ENCODE measurements around the gene LBX1.
"Not testable (repeated sequence)": the region's sequence is repeated elsewhere in the genome, so short reads cannot be mapped to it uniquely, and the experiment has no call there.

LBX1 gene

DNA sequence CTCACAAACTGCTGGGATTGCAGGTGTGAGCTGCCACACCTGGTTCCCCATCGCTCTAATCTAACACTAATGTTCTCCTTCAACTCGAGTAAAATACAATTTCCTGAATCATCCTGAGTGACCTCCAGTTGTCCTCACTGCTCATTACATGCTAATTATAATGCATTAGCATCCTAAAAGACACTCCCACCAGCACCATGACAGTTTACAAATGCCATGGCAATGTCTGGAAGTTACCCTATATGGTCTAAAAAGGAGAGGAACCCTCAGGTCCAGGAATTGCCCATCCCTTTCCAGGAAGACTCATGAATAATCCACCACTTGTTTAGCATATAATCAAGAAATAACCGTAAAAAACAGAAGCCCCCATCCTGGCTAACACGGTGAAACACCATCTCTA, 26.6 kb downstream of the LBX1 start:
- DNase-seq, result not testable (repeated sequence)

DNA sequence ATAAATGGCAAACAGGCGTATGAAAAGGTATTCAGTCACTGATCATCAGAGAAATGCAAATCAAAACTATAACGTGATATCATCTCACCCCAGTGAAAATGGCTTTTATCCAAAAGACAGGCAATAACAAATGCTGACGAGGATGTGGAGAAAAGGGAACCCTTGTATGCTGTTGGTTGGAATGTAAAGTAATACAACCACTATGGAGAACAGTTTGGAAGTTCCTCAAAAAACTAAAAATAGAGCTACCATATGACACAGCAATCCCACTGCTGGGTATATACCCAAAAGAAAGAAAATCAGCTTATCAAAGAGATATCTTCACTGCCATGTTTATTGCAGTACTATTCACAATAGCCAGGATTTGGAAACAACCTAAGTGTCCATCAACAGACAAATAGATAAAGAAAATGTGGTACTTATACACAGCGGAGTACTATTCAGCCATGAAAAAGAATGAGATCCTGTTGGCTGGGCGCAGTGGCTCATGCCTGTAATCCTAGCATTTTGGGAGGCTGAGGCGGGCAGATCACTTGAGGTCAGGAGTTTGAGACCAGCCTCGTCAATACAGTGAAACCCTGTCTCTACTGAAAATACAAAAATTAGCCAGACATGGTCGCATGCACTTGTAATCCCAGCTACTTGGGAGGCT, 30.8 kb downstream of the LBX1 start:
- not testable (repeated sequence) for DNase-seq

DNA sequence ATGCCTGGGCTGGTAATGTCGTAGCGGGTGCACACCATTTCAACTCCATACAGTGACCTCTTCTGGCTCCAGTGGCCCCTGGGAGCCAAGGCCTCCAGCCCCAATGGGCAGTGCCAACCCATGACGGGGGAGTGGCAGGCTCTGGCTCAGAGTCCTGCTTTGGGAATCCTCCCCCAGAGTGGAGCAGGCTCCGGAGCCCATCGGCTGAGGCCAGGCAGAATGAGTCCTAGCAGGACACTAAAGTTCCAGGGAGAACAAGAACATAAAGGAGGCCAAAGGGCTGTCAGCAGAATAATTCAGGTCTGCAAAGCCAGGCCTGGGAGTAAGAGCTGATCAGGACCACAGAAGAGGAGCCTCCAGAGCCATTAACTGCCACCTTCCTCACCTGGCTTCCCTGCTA, 33.3 kb downstream of the LBX1 start:
- no peak for DNase-seq

DNA sequence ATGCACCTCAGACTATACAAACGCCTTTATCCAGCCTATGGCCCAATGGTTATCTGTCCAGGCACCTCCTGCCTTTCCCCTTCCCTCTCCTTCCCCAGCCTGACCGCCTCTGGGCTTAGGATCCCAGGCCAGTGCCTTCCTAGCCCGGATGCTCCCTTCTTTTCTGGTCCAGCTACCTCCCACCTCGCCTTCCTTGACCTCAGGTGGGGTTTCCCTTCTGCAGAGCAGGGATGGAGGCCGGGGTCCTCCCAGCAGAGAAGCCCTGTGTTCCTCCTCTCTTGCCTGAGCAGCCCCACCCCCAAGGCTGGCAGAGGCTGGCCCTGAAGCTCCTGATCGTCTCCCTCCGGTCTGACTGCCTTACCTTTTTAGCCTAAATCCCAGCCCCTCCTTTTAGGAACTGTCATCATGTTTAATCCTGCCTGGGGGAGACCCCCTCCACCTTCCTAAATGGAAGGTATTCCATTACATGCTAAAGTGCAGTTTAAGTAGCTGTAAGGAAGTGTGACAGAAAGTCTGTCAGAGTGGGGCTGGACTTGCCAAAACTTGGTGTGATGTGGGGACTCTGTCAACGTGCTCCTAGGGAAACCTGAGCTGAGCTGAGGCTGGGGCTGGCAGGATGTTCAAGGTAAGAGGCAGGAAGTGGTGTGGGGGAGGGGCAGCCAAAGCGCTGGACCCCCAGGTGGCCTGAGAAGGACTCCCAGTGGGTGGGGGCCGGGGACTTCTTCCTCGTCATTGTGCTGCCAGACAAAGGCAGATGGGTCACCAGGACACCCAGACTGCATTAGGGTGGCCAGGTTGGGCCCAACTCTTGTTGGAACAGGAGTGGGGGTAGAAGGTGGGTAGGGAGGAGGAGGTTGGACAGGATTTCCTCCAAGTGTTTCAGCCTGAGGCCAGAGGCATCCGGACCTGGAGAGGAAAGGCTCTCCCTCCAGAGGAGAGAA, 39.5 kb downstream of the LBX1 start:
- no peak for DNase-seq

DNA sequence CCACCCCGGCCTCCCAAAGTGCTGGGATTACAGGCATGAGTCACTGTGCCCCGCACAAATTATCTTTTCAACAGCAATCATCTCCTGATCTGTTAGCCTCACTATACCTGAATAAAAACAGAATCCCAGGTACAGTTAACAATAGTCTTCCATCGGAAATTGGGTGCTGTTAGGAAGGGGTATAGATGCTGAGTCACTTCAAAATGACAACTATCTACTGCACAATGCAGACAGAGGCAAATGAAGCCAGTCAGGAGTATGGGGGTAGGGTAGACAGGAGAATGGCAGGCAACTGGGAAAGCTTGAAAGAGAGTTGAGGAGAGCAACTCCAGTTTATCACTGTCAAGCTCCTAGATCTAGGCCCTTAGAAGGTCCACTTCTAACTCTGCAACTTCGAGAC, 40.3 kb downstream of the LBX1 start:
- DNase-seq, result no peak

DNA sequence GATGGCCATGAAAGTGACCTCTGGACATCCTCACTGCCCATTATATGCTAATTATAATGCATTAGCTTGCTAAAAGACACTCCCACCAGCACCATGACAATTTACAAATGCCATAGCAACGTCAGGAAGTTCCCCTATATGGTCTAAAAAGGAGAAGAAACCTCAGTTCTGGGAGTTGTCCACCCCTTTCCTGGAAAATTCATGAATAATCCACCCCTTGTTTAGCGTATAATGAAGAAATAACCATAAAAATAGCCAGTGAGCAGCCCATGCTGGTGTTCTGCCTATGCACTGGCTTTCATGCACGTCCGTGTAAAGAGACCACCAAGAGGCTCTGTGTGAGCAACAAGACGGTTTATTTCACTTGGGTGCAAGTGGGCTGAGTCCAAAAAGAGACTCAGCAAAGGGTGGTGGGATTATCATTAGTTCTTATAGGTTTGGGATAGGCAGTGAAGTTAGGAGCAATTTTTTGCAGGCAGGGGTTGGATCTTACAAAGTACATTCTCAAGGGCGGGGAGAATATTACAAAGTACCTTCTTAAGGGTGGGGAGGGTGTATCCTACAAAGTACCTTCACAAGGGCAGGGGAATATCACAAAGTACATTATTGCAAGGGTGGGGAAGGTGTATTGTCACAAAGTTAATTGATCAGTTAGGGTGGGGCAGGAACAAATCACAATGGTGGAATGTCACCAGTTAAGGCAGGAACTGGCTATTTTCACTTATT, 45.6 kb downstream of the LBX1 start:
- no peak for DNase-seq

DNA sequence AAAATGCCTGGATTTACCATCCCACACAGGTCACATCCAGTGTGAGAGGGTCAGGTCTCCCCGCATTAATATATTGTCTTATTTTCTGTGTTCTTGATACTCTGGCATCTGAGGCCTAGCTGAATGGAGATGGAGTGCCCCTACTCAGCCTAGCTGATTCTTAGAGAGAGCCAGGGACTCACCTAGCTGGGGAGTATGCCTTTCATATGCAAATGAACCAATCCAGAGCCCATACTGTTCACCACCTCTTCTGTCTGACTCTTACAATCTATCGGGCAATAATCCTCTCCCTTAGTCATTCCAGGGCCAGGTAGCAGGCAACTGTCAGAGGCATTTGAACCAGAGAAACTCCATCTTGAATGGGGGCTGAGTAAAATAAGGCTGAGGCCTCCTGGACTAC, 46.3 kb downstream of the LBX1 start:
- no peak for DNase-seq
